ENCODE data around the gene LILRA6. TPM values are rescaled to one million over a fixed set of nuclear protein-coding genes. Genes with fewer than 3 reads are reported as not detected.
"Not testable (repeated sequence)": the region's sequence is repeated elsewhere in the genome, so short reads cannot be mapped to it uniquely, and the experiment has no call there.

The LILRA6 gene
- polyA plus RNA-seq, 1 donor from 2014 or later = not detected

- Histone ChIP-seq H3K4me2 (ENCODE audit: low read length) (no peak overlapping the region), H3K9me3 (ENCODE audit: low read length) (no peaks in the 10 kb centered on the region), H3K4me3 (ENCODE audit: low read length) (no peak overlapping the region), H3K27me3 (ENCODE audit: insufficient read depth, low read depth, low read length) (no peaks in the 10 kb centered on the region), H3K9me2 (ENCODE audit: insufficient read depth, low read length) (no peaks in the 10 kb centered on the region), H3K27ac (ENCODE audit: low read length) (no peak overlapping the region), H3F3A (ENCODE audit: insufficient read depth, low read length, poor library complexity, severe bottlenecking) (no peaks in the 10 kb centered on the region), H4K20me1 (ENCODE audit: insufficient read depth) (no peaks in the 10 kb centered on the region), H3K79me2 (replicated peaks; ENCODE audit: insufficient read depth, low read length) (no peaks in the 10 kb centered on the region), H3K9ac (ENCODE audit: low read length) (no peak overlapping the region), H3K36me3 (ENCODE audit: insufficient read depth, low read length) (no peaks in the 10 kb centered on the region), H2AFZ (ENCODE audit: low read depth, low read length) (no peak overlapping the region)
- TF ChIP-seq RAD21 (conservative IDR thresholded peaks at IDR 0.05) (no peak), CTCF (IDR thresholded peaks at IDR 0.05; ENCODE audit: poor library complexity, severe bottlenecking) (no peak), EZH2 (IDR thresholded peaks at IDR 0.05; ENCODE audit: borderline replicate concordance, insufficient read depth, low read length, poor library complexity, severe bottlenecking) (no peak), EP300 (conservative IDR thresholded peaks at IDR 0.05; ENCODE audit: poor library complexity, severe bottlenecking) (no peak), MXI1 (conservative IDR thresholded peaks at IDR 0.05; ENCODE audit: poor library complexity, severe bottlenecking) (no peak), SMC3 (conservative IDR thresholded peaks at IDR 0.05; ENCODE audit: poor library complexity) (no peak), POLR2AphosphoS5 (IDR thresholded peaks at IDR 0.05) (no peak), TAF1 (IDR thresholded peaks at IDR 0.05; ENCODE audit: low read depth) (no peak)
- TF ChIP-seq, protein P1, sequence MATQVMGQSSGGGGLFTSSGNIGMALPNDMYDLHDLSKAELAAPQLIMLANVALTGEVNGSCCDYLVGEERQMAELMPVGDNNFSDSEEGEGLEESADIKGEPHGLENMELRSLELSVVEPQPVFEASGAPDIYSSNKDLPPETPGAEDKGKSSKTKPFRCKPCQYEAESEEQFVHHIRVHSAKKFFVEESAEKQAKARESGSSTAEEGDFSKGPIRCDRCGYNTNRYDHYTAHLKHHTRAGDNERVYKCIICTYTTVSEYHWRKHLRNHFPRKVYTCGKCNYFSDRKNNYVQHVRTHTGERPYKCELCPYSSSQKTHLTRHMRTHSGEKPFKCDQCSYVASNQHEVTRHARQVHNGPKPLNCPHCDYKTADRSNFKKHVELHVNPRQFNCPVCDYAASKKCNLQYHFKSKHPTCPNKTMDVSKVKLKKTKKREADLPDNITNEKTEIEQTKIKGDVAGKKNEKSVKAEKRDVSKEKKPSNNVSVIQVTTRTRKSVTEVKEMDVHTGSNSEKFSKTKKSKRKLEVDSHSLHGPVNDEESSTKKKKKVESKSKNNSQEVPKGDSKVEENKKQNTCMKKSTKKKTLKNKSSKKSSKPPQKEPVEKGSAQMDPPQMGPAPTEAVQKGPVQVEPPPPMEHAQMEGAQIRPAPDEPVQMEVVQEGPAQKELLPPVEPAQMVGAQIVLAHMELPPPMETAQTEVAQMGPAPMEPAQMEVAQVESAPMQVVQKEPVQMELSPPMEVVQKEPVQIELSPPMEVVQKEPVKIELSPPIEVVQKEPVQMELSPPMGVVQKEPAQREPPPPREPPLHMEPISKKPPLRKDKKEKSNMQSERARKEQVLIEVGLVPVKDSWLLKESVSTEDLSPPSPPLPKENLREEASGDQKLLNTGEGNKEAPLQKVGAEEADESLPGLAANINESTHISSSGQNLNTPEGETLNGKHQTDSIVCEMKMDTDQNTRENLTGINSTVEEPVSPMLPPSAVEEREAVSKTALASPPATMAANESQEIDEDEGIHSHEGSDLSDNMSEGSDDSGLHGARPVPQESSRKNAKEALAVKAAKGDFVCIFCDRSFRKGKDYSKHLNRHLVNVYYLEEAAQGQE (IDR thresholded peaks at IDR 0.05; ENCODE audit: borderline replicate concordance) = no peak
These were observed 24.3 kb downstream of the LILRA6 start for GRCh38 chr19:54218259-54218658.

DNA sequence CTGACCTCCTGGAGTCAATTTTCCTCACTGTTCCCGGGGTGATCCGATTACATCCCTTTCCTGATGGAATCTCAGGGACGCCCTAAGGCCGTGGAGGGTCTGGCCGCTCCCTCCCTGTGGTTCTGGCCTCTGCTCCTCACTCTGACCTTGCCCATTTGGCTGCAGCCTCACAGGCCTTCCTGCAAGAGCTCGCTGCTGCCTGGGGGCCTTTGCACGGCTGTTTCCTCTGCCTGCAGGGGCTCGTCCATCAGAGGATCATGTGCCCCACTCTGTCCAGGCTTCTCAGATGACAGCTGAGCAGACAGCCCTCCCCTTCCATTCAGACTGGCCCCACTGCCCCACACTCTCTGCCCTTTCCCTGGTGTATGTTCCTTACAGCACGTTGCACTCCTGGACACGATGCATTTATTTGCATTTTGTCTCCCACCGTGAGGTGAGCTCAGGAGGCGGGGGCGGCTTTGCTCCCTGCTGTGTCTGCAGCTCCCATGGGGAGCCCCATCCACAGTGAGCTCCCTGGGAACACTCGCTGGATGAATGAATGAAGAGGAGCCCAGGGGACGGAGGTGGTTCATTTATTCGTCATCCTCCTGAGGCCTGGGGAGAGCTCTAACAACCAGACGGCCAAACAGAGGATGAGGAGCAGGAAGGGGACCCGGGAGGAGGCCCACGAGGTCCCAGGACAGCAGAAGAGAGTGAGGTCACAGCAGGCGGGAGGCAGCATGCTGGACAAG lies 24.9 kb downstream of the LILRA6 start:
- H3K27ac ChIP-seq (ENCODE audit: low read length); H3K9ac ChIP-seq (ENCODE audit: low read length); H3K4me2 ChIP-seq (ENCODE audit: low read length); H3K9me2 ChIP-seq (ENCODE audit: insufficient read depth, low read length); H4K20me1 ChIP-seq (ENCODE audit: insufficient read depth); H3K79me2 ChIP-seq (replicated peaks; ENCODE audit: insufficient read depth, low read length); H2AFZ ChIP-seq (ENCODE audit: low read depth, low read length); H3F3A ChIP-seq (ENCODE audit: insufficient read depth, low read length, poor library complexity, severe bottlenecking); H3K4me3 ChIP-seq (ENCODE audit: low read length); H3K36me3 ChIP-seq (ENCODE audit: insufficient read depth, low read length); H3K27me3 ChIP-seq (ENCODE audit: insufficient read depth, low read depth, low read length); H3K9me3 ChIP-seq (ENCODE audit: low read length): not testable (repeated sequence)
